ENCODE measurements around the gene MYO1H.

DNA sequence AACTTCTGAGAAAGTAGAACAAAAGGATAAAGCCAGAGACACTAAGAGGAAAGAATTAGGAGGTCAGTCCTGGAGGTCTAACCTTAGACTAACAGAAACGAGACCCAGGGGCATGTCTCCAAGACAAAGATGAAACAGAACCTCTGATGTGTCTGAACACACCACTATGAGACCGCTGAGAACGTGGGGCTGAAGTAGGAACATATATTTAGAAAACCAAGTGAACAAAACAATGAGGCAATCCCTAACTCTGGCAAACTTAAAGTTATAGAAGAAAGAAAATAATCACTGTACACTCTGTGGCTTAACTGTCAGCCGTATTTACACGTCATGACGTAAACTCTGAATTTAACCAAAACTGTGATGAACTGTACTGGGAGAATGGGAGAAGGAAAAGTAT, 111.5 kb downstream of the MYO1H start:
- TF ChIP-seq, protein P1, sequence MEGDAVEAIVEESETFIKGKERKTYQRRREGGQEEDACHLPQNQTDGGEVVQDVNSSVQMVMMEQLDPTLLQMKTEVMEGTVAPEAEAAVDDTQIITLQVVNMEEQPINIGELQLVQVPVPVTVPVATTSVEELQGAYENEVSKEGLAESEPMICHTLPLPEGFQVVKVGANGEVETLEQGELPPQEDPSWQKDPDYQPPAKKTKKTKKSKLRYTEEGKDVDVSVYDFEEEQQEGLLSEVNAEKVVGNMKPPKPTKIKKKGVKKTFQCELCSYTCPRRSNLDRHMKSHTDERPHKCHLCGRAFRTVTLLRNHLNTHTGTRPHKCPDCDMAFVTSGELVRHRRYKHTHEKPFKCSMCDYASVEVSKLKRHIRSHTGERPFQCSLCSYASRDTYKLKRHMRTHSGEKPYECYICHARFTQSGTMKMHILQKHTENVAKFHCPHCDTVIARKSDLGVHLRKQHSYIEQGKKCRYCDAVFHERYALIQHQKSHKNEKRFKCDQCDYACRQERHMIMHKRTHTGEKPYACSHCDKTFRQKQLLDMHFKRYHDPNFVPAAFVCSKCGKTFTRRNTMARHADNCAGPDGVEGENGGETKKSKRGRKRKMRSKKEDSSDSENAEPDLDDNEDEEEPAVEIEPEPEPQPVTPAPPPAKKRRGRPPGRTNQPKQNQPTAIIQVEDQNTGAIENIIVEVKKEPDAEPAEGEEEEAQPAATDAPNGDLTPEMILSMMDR (IDR thresholded peaks at IDR 0.05 in 4 of 5, conservative IDR thresholded peaks at IDR 0.05 in 1 of 5) = no peak
- TF ChIP-seq POLR2A (IDR thresholded peaks at IDR 0.05) = no peak

Measured in gastrocnemius medialis (tissue), 4 donors.